IMR-90 (cell line): ENCODE measurements around the gene IFITM10. TPM values are rescaled to one million over a fixed set of nuclear protein-coding genes. Genes with fewer than 3 reads are reported as not detected.

Experiments
- ATAC-seq: fragments of 200-7000 bp; cut with Tn5 transposase; 2 replicates; pipeline ENCODE4 v1.9.1; 2020; ENCODE audit warnings: low read depth, mild to moderate bottlenecking, moderate library complexity
- BruUV-seq: library from RNA; stranded (reverse); fragments of 400-500 nt; replicated peaks from 2 replicates; lab custom pipeline; 2021; lab: Mats Ljungman, UMichigan
- CTCF ChIA-PET: fragments of 300-600 bp; formaldehyde crosslinking; extraction: SDS; loops from one replicate; lab custom pipeline; 2021; ENCODE audit warnings: antibody characterized with exemption; lab: Yijun Ruan, JAX
- POLR2A ChIA-PET: fragments of 300-600 bp; sonication (Branson Sonifier 250); formaldehyde crosslinking; loops from one replicate; lab custom pipeline; 2022; ENCODE audit warnings: antibody characterized with exemption; ENCODE audit not compliant: unreplicated experiment; lab: Charles Lee
- DNase-seq: peaks from one replicate; pipeline ENCODE4 v3.0.0; 2013
- H2AFZ ChIP-seq: replicated peaks from 2 replicates; pipeline ENCODE3; 2013; ENCODE audit warnings: low read length, mild to moderate bottlenecking; ENCODE audit not compliant: poor library complexity
- H2AK5ac ChIP-seq: 2 replicates; pipeline ENCODE4 v1.6.1; 2013; ENCODE audit warnings: low read depth, low read length, inconsistent platforms
- H2AK9ac ChIP-seq: replicated peaks from 2 replicates; pipeline ENCODE3; 2013; ENCODE audit warnings: mild to moderate bottlenecking, low read depth, low read length, moderate library complexity; ENCODE audit not compliant: poor library complexity
- H2BK120ac ChIP-seq: 2 replicates; pipeline ENCODE4 v1.6.1; 2013; ENCODE audit warnings: low read depth, low read length, inconsistent platforms
- H2BK15ac ChIP-seq: 3 replicates; pipeline ENCODE4 v1.6.1; 2013; ENCODE audit warnings: low read depth, low read length, inconsistent platforms
- H2BK20ac ChIP-seq: 2 replicates; pipeline ENCODE4 v1.6.1; 2013; ENCODE audit warnings: low read depth, mild to moderate bottlenecking, inconsistent platforms, low read length, moderate library complexity
- H2BK5ac ChIP-seq: 2 replicates; pipeline ENCODE4 v1.6.1; 2013; ENCODE audit warnings: mild to moderate bottlenecking, low read depth, low read length, inconsistent platforms; ENCODE audit not compliant: poor library complexity, severe bottlenecking
- H3K14ac ChIP-seq: replicated peaks from 2 replicates; pipeline ENCODE4 v1.6.1; 2013; ENCODE audit warnings: low read depth, low read length, inconsistent platforms
- H3K18ac ChIP-seq: 2 replicates; pipeline ENCODE4 v1.6.1; 2013; ENCODE audit warnings: low read depth, low read length, control low read depth
- H3K23ac ChIP-seq: 2 replicates; pipeline ENCODE4 v1.6.1; 2013; ENCODE audit warnings: low read depth, low read length, inconsistent platforms
- H3K27ac ChIP-seq: 2 replicates; pipeline ENCODE4 v1.5.1; 2013; ENCODE audit warnings: mild to moderate bottlenecking, control low read depth, low read length; ENCODE audit not compliant: insufficient read depth
- H3K27me3 ChIP-seq: 2 replicates; pipeline ENCODE4 v1.6.1; 2013; ENCODE audit warnings: low read length; ENCODE audit not compliant: control insufficient read depth, insufficient read depth
- H3K36me3 ChIP-seq: 2 replicates; pipeline ENCODE4 v1.6.1; 2013; ENCODE audit warnings: low read length, mixed read lengths; ENCODE audit not compliant: control insufficient read depth, insufficient read depth
- H3K4ac ChIP-seq: 2 replicates; pipeline ENCODE4 v1.6.1; 2013; ENCODE audit warnings: low read depth, low read length, inconsistent platforms
- H3K4me1 ChIP-seq: 2 replicates; pipeline ENCODE4 v1.6.1; 2013; ENCODE audit warnings: low read length, mixed read lengths; ENCODE audit not compliant: control insufficient read depth, insufficient read depth
- H3K4me2 ChIP-seq: 2 replicates; pipeline ENCODE4 v1.6.1; 2013; ENCODE audit warnings: low read depth, mild to moderate bottlenecking, control low read depth, low read length, moderate library complexity
- H3K4me3 ChIP-seq: 2 replicates; pipeline ENCODE4 v1.5.1; 2013; ENCODE audit warnings: low read depth, mild to moderate bottlenecking, control low read depth, low read length, moderate library complexity; ENCODE audit not compliant: insufficient read depth
- H3K56ac ChIP-seq: 2 replicates; pipeline ENCODE4 v1.6.1; 2013; ENCODE audit warnings: low read length, inconsistent platforms; ENCODE audit not compliant: insufficient read depth; ENCODE audit errors: extremely low read depth
- H3K79me1 ChIP-seq, 2 experiments: 2 replicates each; pipeline ENCODE4 v1.6.1; 2013; ENCODE audit warnings: low read length in 2 of 2, inconsistent platforms in 1 of 2, low read depth in 1 of 2
- H3K9ac ChIP-seq: 2 replicates; pipeline ENCODE4 v1.6.1; 2013; ENCODE audit warnings: low read depth, low read length, control low read depth
- H3K9me1 ChIP-seq: 2 replicates; pipeline ENCODE4 v1.6.1; 2013; ENCODE audit warnings: low read length, inconsistent platforms; ENCODE audit not compliant: insufficient read depth
- H3K9me3 ChIP-seq: 2 replicates; pipeline ENCODE4 v1.6.1; 2013; ENCODE audit warnings: low read length; ENCODE audit not compliant: control insufficient read depth, insufficient read depth
- H4K20me1 ChIP-seq: 2 replicates; pipeline ENCODE4 v1.6.1; 2013; ENCODE audit warnings: low read length, inconsistent platforms; ENCODE audit not compliant: insufficient read depth
- H4K5ac ChIP-seq: 2 replicates; pipeline ENCODE4 v1.6.1; 2013; ENCODE audit warnings: mild to moderate bottlenecking, low read depth, low read length, control low read depth
- H4K8ac ChIP-seq, 2 experiments: 2 replicates each; pipeline ENCODE4 v1.6.1; 2013; ENCODE audit warnings: low read depth in 2 of 2, low read length in 2 of 2, control low read depth in 1 of 2, inconsistent platforms in 1 of 2
- H4K91ac ChIP-seq: 2 replicates; pipeline ENCODE4 v1.6.1; 2013; ENCODE audit warnings: low read depth, low read length, inconsistent platforms; ENCODE audit not compliant: insufficient read depth
- BHLHE40 ChIP-seq: fragments of 150-350 bp; IDR thresholded peaks from 2 replicates; pipeline ENCODE4 v1.6.1; 2016; ENCODE audit warnings: mild to moderate bottlenecking, low read depth, low read length
- FOS ChIP-seq: fragments of 150-350 bp; IDR thresholded peaks from 2 replicates; pipeline ENCODE4 v1.6.1; 2016; ENCODE audit warnings: low read depth, low read length
- MAFK ChIP-seq: IDR thresholded peaks from 2 replicates; pipeline ENCODE4 v1.6.1; 2012; ENCODE audit warnings: low read depth, low read length, improper control_type of control experiment
- MAZ ChIP-seq: IDR thresholded peaks from 2 replicates; pipeline ENCODE4 v1.6.1; 2012; ENCODE audit warnings: low read depth, mild to moderate bottlenecking, low read length, improper control_type of control experiment, moderate library complexity, borderline replicate concordance
- MXI1 ChIP-seq: IDR thresholded peaks from 2 replicates; pipeline ENCODE4 v1.6.1; 2012; ENCODE audit warnings: low read depth, mild to moderate bottlenecking, low read length, moderate library complexity, borderline replicate concordance
- NFE2L2 ChIP-seq: fragments of 150-350 bp; IDR thresholded peaks from 2 replicates; pipeline ENCODE4 v1.6.1; 2016; ENCODE audit warnings: low read depth, mild to moderate bottlenecking, low read length
- POLR2A ChIP-seq: IDR thresholded peaks from 2 replicates; pipeline ENCODE4 v1.6.1; 2012; ENCODE audit warnings: mild to moderate bottlenecking, low read depth, low read length
- SMC3 ChIP-seq: fragments of 150-350 bp; IDR thresholded peaks from 2 replicates; pipeline ENCODE4 v1.6.1; 2016; ENCODE audit warnings: low read depth, mild to moderate bottlenecking, antibody characterized with exemption, low read length, moderate library complexity
- WGBS, 2 experiments: methylation state at CpG; one replicate each; pipeline versions ENCODE4 v1.1.5 to v1.1.7; 2013; ENCODE audit warnings: missing lambda C conversion rate in 2 of 2; ENCODE audit not compliant: insufficient read length in 1 of 2; ENCODE audit errors: extremely low coverage in 2 of 2; 5-methylcytosine and 5-hydroxymethylcytosine counted together
- dilution Hi-C: fragments of 300-500 bp; cut with HindIII; formaldehyde crosslinking; loops from one replicate; pipeline ENCODE4 v1.14.3; 2018; ENCODE audit warnings: low sequenced_read_pairs; ENCODE audit not compliant: unreplicated experiment
- in situ Hi-C: fragments of 300-500 bp; cut with MboI; formaldehyde crosslinking; loops from 3 replicates; pipeline ENCODE4 v1.14.3; 2019; ENCODE audit warnings: low sequenced_read_pairs, inconsistent platforms, mixed read lengths
- intact Hi-C: fragments of 100-400 bp; cut with micrococcal nuclease; formaldehyde crosslinking; loops from 2 replicates; pipeline ENCODE4 v1.10.0; 2022
- polyA plus RNA-seq, 3 experiments: library from polyadenylated mRNA; depleted of rRNA; stranded (reverse); fragments of >200 nt; gene quantifications; 2 replicates each; pipeline ENCODE4 v1.2.3, GENCODE V29; 2012; ENCODE audit warnings: low replicate concordance in 1 of 3
- total RNA-seq: library from RNA; depleted of rRNA; stranded (reverse); fragments of >200 nt; gene quantifications from 2 replicates; pipeline ENCODE4 v1.2.3, GENCODE V29; 2012
- TF ChIP-seq, protein P1 (sequence below): fragments of 150-350 bp; IDR thresholded peaks from 2 replicates; pipeline ENCODE4 v1.6.1; 2017; ENCODE audit warnings: mild to moderate bottlenecking, antibody characterized with exemption, low read length, low read depth
- TF ChIP-seq, protein P2 (sequence below): fragments of 150-350 bp; IDR thresholded peaks from 2 replicates; pipeline ENCODE4 v1.6.1; 2016; ENCODE audit warnings: low read depth, mild to moderate bottlenecking, low read length, moderate library complexity, borderline replicate concordance

Gene IFITM10
- total and polyA plus RNA-seq, 2 of the 4 experiments (the other 2 are of a cell fraction) = 0.15 to 0.18 TPM

DNA sequence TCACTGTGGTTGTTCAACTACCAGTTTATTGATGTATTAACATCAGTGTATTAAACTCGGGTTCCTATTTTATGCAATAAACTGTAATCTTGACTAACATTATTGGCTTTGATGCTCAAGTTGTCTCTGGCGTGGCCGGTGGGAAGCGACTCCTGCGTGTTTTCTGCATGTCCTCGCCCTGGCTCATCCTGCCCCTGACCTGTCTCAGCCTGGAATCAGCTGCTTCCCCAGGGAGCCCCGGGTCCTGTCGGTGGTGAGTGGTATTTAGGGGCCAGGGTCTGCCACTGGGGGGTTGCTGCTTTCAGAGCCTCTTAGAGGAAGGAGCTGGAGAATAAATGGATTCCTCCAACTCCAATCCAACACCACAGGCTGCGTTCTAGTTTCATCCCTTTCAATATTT, 22.5 kb downstream of the IFITM10 start:
- Histone ChIP-seq H4K8ac (no peak overlapping the region), H3K4ac (no peak overlapping the region), H4K20me1 (no peaks in the 10 kb centered on the region), H3K9ac (no peak overlapping the region), H2BK15ac (no peak overlapping the region), H3K4me3 (no peak overlapping the region), H2BK5ac (no peak overlapping the region), H3K36me3 (no peaks in the 10 kb centered on the region), H3K27me3 (peaks cover 50% of the 10 kb centered on the region), H3K18ac (no peak overlapping the region), H2BK120ac (no peak overlapping the region), H3K4me1 (no peaks in the 10 kb centered on the region), H3K56ac (no peak overlapping the region), H2AK9ac (no peak overlapping the region), H3K9me3 (no peaks in the 10 kb centered on the region), H3K23ac (no peak overlapping the region), H3K14ac (no peak overlapping the region), H2BK20ac (no peak overlapping the region), H3K9me1 (peaks cover 5% of the 10 kb centered on the region; the same call in 1 of the 2 replicates), H4K5ac (no peak overlapping the region), H3K27ac (no peak overlapping the region), H3K4me2 (no peak overlapping the region), H3K79me1 (no peaks in the 10 kb centered on the region), H2AFZ (no peak overlapping the region), H4K91ac (no peak overlapping the region), H2AK5ac (no peak overlapping the region)
- no TSS peak for BruUV-seq
- POLR2A ChIA-PET = no interaction called here
- DNase-seq (no peak), ATAC-seq (no peak)
- in situ Hi-C loops (no loop called here), intact Hi-C loops (no loop called here), dilution Hi-C loops (no loop called here)
- TF ChIP-seq BHLHE40 (no peak), MAFK (no peak), SMC3 (no peak), NFE2L2 (no peak), MXI1 (no peak), POLR2A (no peak), FOS (no peak), MAZ (no peak)
- TF ChIP-seq, protein P1, sequence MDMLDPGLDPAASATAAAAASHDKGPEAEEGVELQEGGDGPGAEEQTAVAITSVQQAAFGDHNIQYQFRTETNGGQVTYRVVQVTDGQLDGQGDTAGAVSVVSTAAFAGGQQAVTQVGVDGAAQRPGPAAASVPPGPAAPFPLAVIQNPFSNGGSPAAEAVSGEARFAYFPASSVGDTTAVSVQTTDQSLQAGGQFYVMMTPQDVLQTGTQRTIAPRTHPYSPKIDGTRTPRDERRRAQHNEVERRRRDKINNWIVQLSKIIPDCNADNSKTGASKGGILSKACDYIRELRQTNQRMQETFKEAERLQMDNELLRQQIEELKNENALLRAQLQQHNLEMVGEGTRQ = no peak
- TF ChIP-seq, protein P2, sequence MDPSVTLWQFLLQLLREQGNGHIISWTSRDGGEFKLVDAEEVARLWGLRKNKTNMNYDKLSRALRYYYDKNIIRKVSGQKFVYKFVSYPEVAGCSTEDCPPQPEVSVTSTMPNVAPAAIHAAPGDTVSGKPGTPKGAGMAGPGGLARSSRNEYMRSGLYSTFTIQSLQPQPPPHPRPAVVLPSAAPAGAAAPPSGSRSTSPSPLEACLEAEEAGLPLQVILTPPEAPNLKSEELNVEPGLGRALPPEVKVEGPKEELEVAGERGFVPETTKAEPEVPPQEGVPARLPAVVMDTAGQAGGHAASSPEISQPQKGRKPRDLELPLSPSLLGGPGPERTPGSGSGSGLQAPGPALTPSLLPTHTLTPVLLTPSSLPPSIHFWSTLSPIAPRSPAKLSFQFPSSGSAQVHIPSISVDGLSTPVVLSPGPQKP = no peak
- WGBS, 2 experiments = no CpG with 5 or more reads among the region's 9 CpGs
- CTCF ChIA-PET = no interaction called here
